ENCODE results near the gene LRCOL1. TPM values are rescaled to one million over a fixed set of nuclear protein-coding genes. Genes with fewer than 3 reads are reported as not detected.

Gene LRCOL1
- total and polyA plus RNA-seq, 2 experiments from 2014 or later: 1.7 TPM; not detected in 1

DNA sequence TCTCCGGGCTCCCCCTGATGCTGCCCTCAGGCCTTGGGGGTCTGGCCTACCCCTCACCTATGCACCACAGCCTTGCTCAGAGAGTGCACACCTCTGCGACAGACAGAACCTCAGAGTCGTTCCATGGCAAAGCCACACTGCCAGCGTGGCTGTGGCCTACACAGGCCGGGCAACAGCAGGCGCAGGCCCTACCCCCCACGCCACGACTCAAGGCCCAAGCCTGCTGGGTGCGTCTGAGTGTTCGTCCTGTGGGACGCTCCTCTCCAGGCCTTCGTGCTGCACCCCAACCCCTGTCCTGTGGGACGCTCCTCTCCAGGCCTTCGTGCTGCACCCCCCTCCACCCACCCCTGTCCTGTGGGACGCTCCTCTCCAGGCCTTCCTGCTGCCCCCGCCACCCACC lies 54.2 kb downstream of the LRCOL1 start:
- H3K4me3 Mint-ChIP-seq: no peak overlapping the region
- Histone ChIP-seq H2AFZ (no peak overlapping the region), H3K4me1 (ENCODE audit: insufficient read depth) (no peaks in the 10 kb centered on the region), H3F3A (replicated peaks; ENCODE audit: low read depth) (0 out of 2 replicates have a peak, but pooled peaks cover 4% of the 10 kb centered on the region), H3K27me3 (ENCODE audit: insufficient read depth) (peaks cover 69% of the 10 kb centered on the region), H3K9me2 (ENCODE audit: insufficient read depth) (no peaks in the 10 kb centered on the region), H3K4me2 (no peak overlapping the region), H3K79me2 (replicated peaks; ENCODE audit: insufficient read depth) (peaks cover 3% of the 10 kb centered on the region), H3K27ac (ENCODE audit: low read depth) (no peak overlapping the region), H4K20me1 (replicated peaks; ENCODE audit: insufficient read depth) (no peaks in the 10 kb centered on the region; the same call in 1 of the 2 replicates), H3K36me3 (ENCODE audit: insufficient read depth) (no peaks in the 10 kb centered on the region), H3K4me3 (no peak overlapping the region)
- DNase-seq (ENCODE audit: low spot score) (no peak), ATAC-seq (no peak)
- no peak overlapping the region for H3K27ac Mint-ChIP-seq
- no peak for TF ChIP-seq REST (IDR thresholded peaks at IDR 0.05; ENCODE audit: unreplicated experiment)
- TF ChIP-seq ZNF114 (CRISPR knock-in tag; IDR thresholded peaks at IDR 0.05): no peak
- TF ChIP-seq POLR2AphosphoS5 (IDR thresholded peaks at IDR 0.05; ENCODE audit: low read depth): no peak
- TF ChIP-seq EZH2phosphoT487 (IDR thresholded peaks at IDR 0.05; ENCODE audit: unreplicated experiment): no peak
- TF ChIP-seq, protein P1, sequence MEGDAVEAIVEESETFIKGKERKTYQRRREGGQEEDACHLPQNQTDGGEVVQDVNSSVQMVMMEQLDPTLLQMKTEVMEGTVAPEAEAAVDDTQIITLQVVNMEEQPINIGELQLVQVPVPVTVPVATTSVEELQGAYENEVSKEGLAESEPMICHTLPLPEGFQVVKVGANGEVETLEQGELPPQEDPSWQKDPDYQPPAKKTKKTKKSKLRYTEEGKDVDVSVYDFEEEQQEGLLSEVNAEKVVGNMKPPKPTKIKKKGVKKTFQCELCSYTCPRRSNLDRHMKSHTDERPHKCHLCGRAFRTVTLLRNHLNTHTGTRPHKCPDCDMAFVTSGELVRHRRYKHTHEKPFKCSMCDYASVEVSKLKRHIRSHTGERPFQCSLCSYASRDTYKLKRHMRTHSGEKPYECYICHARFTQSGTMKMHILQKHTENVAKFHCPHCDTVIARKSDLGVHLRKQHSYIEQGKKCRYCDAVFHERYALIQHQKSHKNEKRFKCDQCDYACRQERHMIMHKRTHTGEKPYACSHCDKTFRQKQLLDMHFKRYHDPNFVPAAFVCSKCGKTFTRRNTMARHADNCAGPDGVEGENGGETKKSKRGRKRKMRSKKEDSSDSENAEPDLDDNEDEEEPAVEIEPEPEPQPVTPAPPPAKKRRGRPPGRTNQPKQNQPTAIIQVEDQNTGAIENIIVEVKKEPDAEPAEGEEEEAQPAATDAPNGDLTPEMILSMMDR (conservative IDR thresholded peaks at IDR 0.05; ENCODE audit: low read depth in 2 of 2): no peak
- no peaks in the 10 kb centered on the region; the same call in 2 of the 3 replicates for H3K4me1 Mint-ChIP-seq
- H3K27me3 Mint-ChIP-seq (ENCODE audit: insufficient read depth, low read depth, poor library complexity): peaks cover 63% of the 10 kb centered on the region
- H3K36me3 Mint-ChIP-seq (ENCODE audit: low read depth): no peaks in the 10 kb centered on the region
- H3K9me3 Mint-ChIP-seq: no peaks in the 10 kb centered on the region

- H3K27ac Mint-ChIP-seq: no peak overlapping the region
- no peaks in the 10 kb centered on the region; the same call in 2 of the 3 replicates for H3K4me1 Mint-ChIP-seq
- H3K4me1 ChIP-seq (ENCODE audit: insufficient read depth): no peaks in the 10 kb centered on the region
- peaks cover 74% of the 10 kb centered on the region for H3K27me3 ChIP-seq (ENCODE audit: insufficient read depth)
- H3F3A ChIP-seq (replicated peaks; ENCODE audit: low read depth): 0 out of 2 replicates have a peak, but pooled peaks cover 4% of the 10 kb centered on the region
- H3K4me3 ChIP-seq: no peak overlapping the region
- H4K20me1 ChIP-seq (replicated peaks; ENCODE audit: insufficient read depth): no peaks in the 10 kb centered on the region
- no peaks in the 10 kb centered on the region for H3K36me3 Mint-ChIP-seq (ENCODE audit: low read depth)
- no peaks in the 10 kb centered on the region for H3K9me3 Mint-ChIP-seq
- no peak for ATAC-seq
- no peak for DNase-seq (ENCODE audit: low spot score)
- peaks cover 68% of the 10 kb centered on the region for H3K27me3 Mint-ChIP-seq (ENCODE audit: insufficient read depth, low read depth, poor library complexity)
- H3K4me2 ChIP-seq: no peak overlapping the region
- no peaks in the 10 kb centered on the region; the same call in 1 of the 2 replicates for H3K79me2 ChIP-seq (replicated peaks; ENCODE audit: insufficient read depth)
- H3K4me3 Mint-ChIP-seq: no peak overlapping the region
- no peak overlapping the region for H3K27ac ChIP-seq (ENCODE audit: low read depth)
- H3K9me2 ChIP-seq (ENCODE audit: insufficient read depth): no peaks in the 10 kb centered on the region
- H3K36me3 ChIP-seq (ENCODE audit: insufficient read depth): no peaks in the 10 kb centered on the region
- H2AFZ ChIP-seq: no peak overlapping the region
- no peak for TF ChIP-seq JUNB (IDR thresholded peaks at IDR 0.05; ENCODE audit: unreplicated experiment)
- TF ChIP-seq, protein P1 (conservative IDR thresholded peaks at IDR 0.05; ENCODE audit: low read depth in 2 of 2): no peak
- no peak for TF ChIP-seq STAT1 (IDR thresholded peaks at IDR 0.05; ENCODE audit: unreplicated experiment)
- TF ChIP-seq NANOG (IDR thresholded peaks at IDR 0.05; ENCODE audit: borderline replicate concordance): no peak
Observed at GRCh38 chr12:132555686-132556085, 54.7 kb downstream of the LRCOL1 start.
